ENCODE results near the gene YTHDC2.

GRCh38 chr5:113489299-113489698 is 24.2 kb upstream of the YTHDC2 start:
- TF ChIP-seq CTCF (IDR thresholded peaks at IDR 0.05) (no peak), POLR2A (IDR thresholded peaks at IDR 0.05) (no peak), EP300 (IDR thresholded peaks at IDR 0.05) (no peak), POLR2AphosphoS5 (IDR thresholded peaks at IDR 0.05) (no peak)
